Heart right ventricle (tissue), 16 donors: ENCODE results near the gene DUSP3. TPM values are rescaled to one million over a fixed set of nuclear protein-coding genes. Genes with fewer than 3 reads are reported as not detected.

Experiments
- ATAC-seq, 8 donors: fragments of 200-7000 bp; cut with Tn5 transposase; one replicate each; pipeline ENCODE4 v1.9.1; 2020; ENCODE audit warnings: mild to moderate bottlenecking in 8 of 8, moderate library complexity in 8 of 8, moderate number of reproducible peaks in 1 of 8
- DNase-seq, 2 donors: peaks; one replicate each; pipeline ENCODE4 v3.0.0-alpha.2; 2020
- H3K27ac ChIP-seq, 10 donors: fragments of 200-600 bp; sonication (generic) in 2 of 10; one replicate each; pipeline versions ENCODE4 v1.5.0 to v1.8.0; 2020 to 2022; ENCODE audit warnings: mild to moderate bottlenecking in 3 of 10
- H3K27me3 ChIP-seq, 7 donors: fragments of 200-600 bp; one replicate each; pipeline ENCODE4 v1.8.0; 2021 to 2022; ENCODE audit warnings: mild to moderate bottlenecking in 2 of 7
- H3K36me3 ChIP-seq, 9 donors: fragments of 200-600 bp; sonication (generic) in 1 of 9; one replicate each; pipeline versions ENCODE4 v1.5.0 to v1.8.0; 2020 to 2022; ENCODE audit warnings: mild to moderate bottlenecking in 2 of 9
- H3K4me1 ChIP-seq, 9 donors: fragments of 200-600 bp; sonication (generic) in 1 of 9; one replicate each; pipeline versions ENCODE4 v1.5.0 to v1.8.0; 2020 to 2022; ENCODE audit warnings: mild to moderate bottlenecking in 4 of 9
- H3K4me3 ChIP-seq, 10 donors: fragments of 200-600 bp; sonication (generic) in 2 of 10; one replicate each; pipeline versions ENCODE4 v1.5.0 to v1.8.0; 2020 to 2022; ENCODE audit warnings: mild to moderate bottlenecking in 7 of 10, moderate library complexity in 2 of 10
- H3K9me3 ChIP-seq, 11 donors: fragments of 200-600 bp in 10 of 11; sonication (generic) in 2 of 11; one replicate each; pipeline versions ENCODE4 v1.5.0 to v1.8.0; 2013 to 2022; ENCODE audit warnings: mild to moderate bottlenecking in 2 of 11, control low read depth in 1 of 11, moderate library complexity in 1 of 11
- CTCF ChIP-seq, 9 donors: fragments of 200-600 bp; sonication (generic) in 2 of 9; IDR thresholded peaks; one replicate each; pipeline versions ENCODE4 v1.5.0 to v1.8.0; 2021 to 2022; ENCODE audit warnings: antibody characterized with exemption in 9 of 9, mild to moderate bottlenecking in 5 of 9, moderate library complexity in 1 of 9
- WGBS, 2 donors: extraction: QIAGEN DNeasy Blood & Tissue Kit; methylation state at CpG; one replicate each; pipeline ENCODE4 v1.1.7; 2013; ENCODE audit warnings: inconsistent platforms in 1 of 2; 5-methylcytosine and 5-hydroxymethylcytosine counted together
- intact Hi-C, 10 donors: fragments of 100-400 bp; cut with DNase I; formaldehyde crosslinking; loops; one replicate each; pipeline versions ENCODE4 v1.11.1 to v1.14.2; 2022
- polyA plus RNA-seq, 2 donors: library from polyadenylated mRNA; stranded (reverse); fragments of 200-250 nt; gene quantifications; one replicate each; pipeline ENCODE4 v1.2.3, GENCODE V29; 2013
- total RNA-seq, 10 donors: library from RNA; stranded (reverse); fragmentation: NEBNext Ultra II Directional in 3 of 10; extraction: Animal tissue kit (Norgen Biotek cat#: 25700) in 3 of 10; gene quantifications; one replicate each; pipeline versions ENCODE4 v1.2.1 to v1.2.4, GENCODE V29; 2021 to 2023
- donor health status: Arrhythmogenic right ventricular cardiomyopathy.
- donor health status: ischemic (EF 13 %, LVEDD 7.1; RV severe dilation, severe dysfunction).
- donor health status: healthy with polysubstance abuse.
- donor health status: DM: no; HTN: yes; CAD: no.
- donor health status: DM: no; HTN: no; CAD: no.
- donor health status: ischemic (EF 25% LVEDD 6.9; RV normal size, moderate dysfunction).
- donor health status: ischemic (EF 25% LVEDD 5.7; RV mildly dilated, moderate dysfunction).
- donor health status: healthy.
- donor health status: DM: yes; HTN: yes; CAD: no.
- donor health status: Ischemic cardiomyopathy.
- donor health status: ischemic (EF 35%, LVEDD 5.7; RV mildly dilated, moderate dysfunction).
- donor health status: nonischemic (EF 11% LVEDD 7.7; RV severe dilation, severe dysfunction).
- donor health status: DM: yes; HTN: yes; CAD: no.
- donor health status: PGD.
- donor health status: ischemic (EF 29% LVEDD 5.4; RV normal size, mild dysfunction).
- donor health status: nonischemic (EF 23%, LVEDD 6.1; RV moderate dilation, normal function).

DUSP3 gene
- total and polyA plus RNA-seq, 12 donors: 119 to 371 (median 297) TPM

- intact Hi-C loops: loop anchor here in 5 of 10 donors (5.0 to 10.0 kb wide), 3 partner anchors 52 to 67 kb away; partner anchors contain the start of genes CD300LG (in 3 of the 5) and MPP3 (in 2 of the 5)
- Histone ChIP-seq H3K4me3 (peak within 1 kb of the TSS; percentile 70 to 100 (median 93)), H3K9me3 (no peaks in the 10 kb centered on the region), H3K27ac (peak within 1 kb of the TSS; percentile 96 to 100 (median 100)), H3K4me1 (peaks cover 2 to 64% (median 33%) of the 10 kb centered on the region in 9 donors), H3K27me3 (no peaks in the 10 kb centered on the region), H3K36me3 (peaks cover 0 to 22% (median 9%) of the 10 kb centered on the region in 9 donors)
- TF ChIP-seq CTCF (IDR thresholded peaks at IDR 0.05): no peak
- 73 to 74% methylated on average over 7 of the region's 7 CpGs for WGBS, 2 donors
- DNase-seq (no peak), ATAC-seq (no peak)
These were observed 1.4 kb upstream of the DUSP3 start, which contains the start of gene CFAP97D1 for GRCh38 chr17:43780135-43780534. Gene CFAP97D1 (plus strand): TSS chr17:43780435. CDS start chr17:43780463, 28 bp downstream.

GRCh38 chr17:43779145-43780125, 658 bp upstream of the DUSP3 start:
- no peaks in the 10 kb centered on the region for H3K27me3 ChIP-seq
- TF ChIP-seq CTCF (IDR thresholded peaks at IDR 0.05): peak in 2 of 9 donors; percentile 42 to 45
- peak overlapping the region; percentile 70 to 100 (median 93) for H3K4me3 ChIP-seq
- peaks cover 0 to 29% (median 15%) of the 10 kb centered on the region in 9 donors for H3K36me3 ChIP-seq
- H3K4me1 ChIP-seq: peaks cover 2 to 68% (median 40%) of the 10 kb centered on the region in 9 donors
- H3K27ac ChIP-seq: peak overlapping the region; percentile 96 to 100 (median 100)
- ATAC-seq (peak in 7 of 8 donors; percentile 0 to 35 (median 17)), DNase-seq (no peak)
- WGBS, 2 donors: 8 to 9% methylated on average over 26 of the region's 26 CpGs
- intact Hi-C loops: loop anchor here in 9 of 10 donors (2.0 to 10.0 kb wide), 4 partner anchors 53 to 68 kb away; partner anchors contain the start of genes MPP3 (in 6 of the 9) and CD300LG (in 4 of the 9)
- no peaks in the 10 kb centered on the region for H3K9me3 ChIP-seq

GRCh38 chr17:43774304-43775250, 4.2 kb downstream of the DUSP3 start:
- H3K27ac ChIP-seq: peak overlapping the region in 3 of 10 donors; percentile 86 to 100 (median 100)
- peaks cover 0 to 75% (median 57%) of the 10 kb centered on the region in 9 donors for H3K36me3 ChIP-seq
- no peaks in the 10 kb centered on the region for H3K27me3 ChIP-seq
- H3K4me1 ChIP-seq: peaks cover 2 to 86% (median 51%) of the 10 kb centered on the region in 9 donors
- H3K9me3 ChIP-seq: no peaks in the 10 kb centered on the region
- no peak overlapping the region for H3K4me3 ChIP-seq
- DNase-seq (no peak), ATAC-seq (no peak)
- 87 to 88% methylated on average over 16 of the region's 16 CpGs for WGBS, 2 donors
- intact Hi-C loops: loop anchor here in 3 of 10 donors (5.0 kb wide), 2 partner anchors 58 to 73 kb away; partner anchors contain the start of genes MPP3 (in 3 of the 3) and CD300LG (in 1 of the 3)
- no peak for TF ChIP-seq CTCF (IDR thresholded peaks at IDR 0.05)
